Measurements from ENCODE around the gene IL17D.

DNA sequence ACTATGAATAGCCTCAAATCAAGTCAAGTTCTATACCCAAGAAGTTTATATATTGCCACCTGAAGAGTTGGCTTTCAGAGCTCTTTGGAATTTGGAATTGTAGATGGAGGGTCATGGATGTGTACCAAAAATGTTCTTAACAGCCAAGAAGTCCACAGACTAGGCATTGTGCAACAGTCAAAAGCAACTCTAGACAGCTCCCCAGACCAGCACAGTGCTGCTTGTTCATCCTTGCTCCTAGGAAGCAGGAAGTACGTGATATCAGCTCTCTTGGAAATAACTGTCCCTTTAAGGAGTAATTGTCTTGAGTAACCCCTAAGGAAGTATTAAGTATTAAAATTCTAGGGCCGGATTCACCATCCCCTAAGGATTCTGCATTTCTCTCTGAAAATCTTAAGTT is 30.7 kb upstream of the IL17D start:
- TF ChIP-seq, protein P1, sequence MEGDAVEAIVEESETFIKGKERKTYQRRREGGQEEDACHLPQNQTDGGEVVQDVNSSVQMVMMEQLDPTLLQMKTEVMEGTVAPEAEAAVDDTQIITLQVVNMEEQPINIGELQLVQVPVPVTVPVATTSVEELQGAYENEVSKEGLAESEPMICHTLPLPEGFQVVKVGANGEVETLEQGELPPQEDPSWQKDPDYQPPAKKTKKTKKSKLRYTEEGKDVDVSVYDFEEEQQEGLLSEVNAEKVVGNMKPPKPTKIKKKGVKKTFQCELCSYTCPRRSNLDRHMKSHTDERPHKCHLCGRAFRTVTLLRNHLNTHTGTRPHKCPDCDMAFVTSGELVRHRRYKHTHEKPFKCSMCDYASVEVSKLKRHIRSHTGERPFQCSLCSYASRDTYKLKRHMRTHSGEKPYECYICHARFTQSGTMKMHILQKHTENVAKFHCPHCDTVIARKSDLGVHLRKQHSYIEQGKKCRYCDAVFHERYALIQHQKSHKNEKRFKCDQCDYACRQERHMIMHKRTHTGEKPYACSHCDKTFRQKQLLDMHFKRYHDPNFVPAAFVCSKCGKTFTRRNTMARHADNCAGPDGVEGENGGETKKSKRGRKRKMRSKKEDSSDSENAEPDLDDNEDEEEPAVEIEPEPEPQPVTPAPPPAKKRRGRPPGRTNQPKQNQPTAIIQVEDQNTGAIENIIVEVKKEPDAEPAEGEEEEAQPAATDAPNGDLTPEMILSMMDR (IDR thresholded peaks at IDR 0.05; ENCODE audit: insufficient read depth, low read length, poor library complexity, severe bottlenecking), result no peak
- TF ChIP-seq EZH2phosphoT487 (conservative IDR thresholded peaks at IDR 0.05; ENCODE audit: low read length), result no peak

Measured in SU-DHL-6 (cell line).